Activated CD8-positive, alpha-beta memory T cell treated with anti-CD3 and anti-CD28 coated beads, Interleukin-2, amount 10 ng/mL, durations not matched to agents 7 days and 5 days (primary cell): ENCODE data around the gene KCNS3. TPM values are rescaled to one million over a fixed set of nuclear protein-coding genes. Genes with fewer than 3 reads are reported as not detected.

Experiments
- ATAC-seq: fragments of 150-1000 bp; cut with Tn5 transposase; one replicate; pipeline ENCODE4 v1.10.0; 2021; ENCODE audit warnings: moderate library complexity
- CTCF ChIA-PET: fragments of 350-600 bp; sonication (Branson Sonifier 250); formaldehyde crosslinking; loops from one replicate; lab custom pipeline; 2021; ENCODE audit warnings: antibody characterized with exemption; lab: Charles Lee
- DNase-seq: peaks from one replicate; pipeline ENCODE4 v3.0.0-alpha.2; 2020
- H3K27ac Mint-ChIP-seq: one replicate; pipeline ENCODE4 v1.8.0; 2021; ENCODE audit warnings: mild to moderate bottlenecking, mixed read lengths
- H3K27me3 Mint-ChIP-seq: one replicate; pipeline ENCODE4 v1.8.0; 2021; ENCODE audit warnings: mixed read lengths
- H3K36me3 Mint-ChIP-seq: one replicate; pipeline ENCODE4 v1.8.0; 2021; ENCODE audit warnings: mild to moderate bottlenecking, mixed read lengths
- H3K4me1 Mint-ChIP-seq: one replicate; pipeline ENCODE4 v1.8.0; 2021; ENCODE audit warnings: mixed read lengths
- H3K4me3 Mint-ChIP-seq: one replicate; pipeline ENCODE4 v1.8.0; 2021; ENCODE audit warnings: mild to moderate bottlenecking, moderate library complexity, mixed read lengths
- H3K9me3 Mint-ChIP-seq: one replicate; pipeline ENCODE4 v1.8.0; 2022; ENCODE audit warnings: low read depth, mixed read lengths
- total RNA-seq, 2 experiments: library from RNA; stranded (reverse); gene quantifications; one replicate each; pipeline ENCODE4 v1.2.3, GENCODE V29; 2021

KCNS3 gene
- total RNA-seq, result not detected

- no peak for DNase-seq
- Mint-ChIP-seq H3K4me3 (peak within 1 kb of the TSS; percentile 51), H3K4me1 (peaks cover 14% of the 10 kb centered on the region), H3K27ac (no peak within 1 kb of the TSS), H3K9me3 (peaks cover 2% of the 10 kb centered on the region), H3K36me3 (no peaks in the 10 kb centered on the region), H3K27me3 (peaks cover 72% of the 10 kb centered on the region)
- CTCF ChIA-PET, result no interaction called here
- peak; percentile 87 for ATAC-seq
Observed at GRCh38 chr2:17878281-17879136, at the start of gene KCNS3. Gene KCNS3, plus strand, starts transcription at chr2:17878667. Its CDS starts 52,342 bp downstream, at chr2:17931009.

- Mint-ChIP-seq H3K4me3 (no peak overlapping the region), H3K9me3 (no peaks in the 10 kb centered on the region), H3K27ac (no peak overlapping the region), H3K27me3 (peaks cover 44% of the 10 kb centered on the region), H3K36me3 (no peaks in the 10 kb centered on the region), H3K4me1 (peaks cover 1% of the 10 kb centered on the region)
- CTCF ChIA-PET, result interaction anchor here (0.7 to 2.1 kb wide), 5 partner anchors 62 to 184 kb away, joined by 3 to 12 read pairs (median 3); no protein-coding TSS in a partner anchor
- DNase-seq (peak; percentile 53), ATAC-seq (peak; percentile 86)
Observed at GRCh38 chr2:17830053-17831034, 48.1 kb upstream of the KCNS3 start.

GRCh38 chr2:17835516-17835915 lies 43.0 kb upstream of the KCNS3 start:
- H3K27me3 Mint-ChIP-seq, result peaks cover 39% of the 10 kb centered on the region
- no peaks in the 10 kb centered on the region for H3K9me3 Mint-ChIP-seq
- H3K4me3 Mint-ChIP-seq, result no peak overlapping the region
- ATAC-seq (no peak), DNase-seq (no peak)
- H3K4me1 Mint-ChIP-seq, result no peaks in the 10 kb centered on the region
- CTCF ChIA-PET, result no interaction called here
- H3K27ac Mint-ChIP-seq, result no peak overlapping the region
- H3K36me3 Mint-ChIP-seq, result no peaks in the 10 kb centered on the region

- no peaks in the 10 kb centered on the region for H3K36me3 Mint-ChIP-seq
- CTCF ChIA-PET, result no interaction called here
- H3K4me1 Mint-ChIP-seq, result no peaks in the 10 kb centered on the region
- H3K27me3 Mint-ChIP-seq, result peaks cover 28% of the 10 kb centered on the region
- no peak for DNase-seq
- H3K4me3 Mint-ChIP-seq, result no peak overlapping the region
- no peak for ATAC-seq
- H3K9me3 Mint-ChIP-seq, result no peaks in the 10 kb centered on the region
- H3K27ac Mint-ChIP-seq, result no peak overlapping the region
Observed at GRCh38 chr2:17839959-17840358, 38.5 kb upstream of the KCNS3 start.

GRCh38 chr2:17843457-17843856 lies 35.0 kb upstream of the KCNS3 start:
- Mint-ChIP-seq H3K27ac (no peak overlapping the region), H3K4me3 (no peak overlapping the region), H3K27me3 (peaks cover 27% of the 10 kb centered on the region), H3K36me3 (no peaks in the 10 kb centered on the region), H3K4me1 (no peaks in the 10 kb centered on the region), H3K9me3 (no peaks in the 10 kb centered on the region)
- DNase-seq (no peak), ATAC-seq (no peak)
- CTCF ChIA-PET, result no interaction called here

- H3K27ac Mint-ChIP-seq, result no peak overlapping the region
- CTCF ChIA-PET, result no interaction called here
- no peaks in the 10 kb centered on the region for H3K36me3 Mint-ChIP-seq
- DNase-seq (no peak), ATAC-seq (no peak)
- no peaks in the 10 kb centered on the region for H3K9me3 Mint-ChIP-seq
- H3K27me3 Mint-ChIP-seq, result peaks cover 19% of the 10 kb centered on the region
- H3K4me3 Mint-ChIP-seq, result no peak overlapping the region
- H3K4me1 Mint-ChIP-seq, result no peaks in the 10 kb centered on the region
Observed at GRCh38 chr2:17845806-17846205, 32.7 kb upstream of the KCNS3 start.

GRCh38 chr2:17846676-17847075 lies 31.8 kb upstream of the KCNS3 start:
- Mint-ChIP-seq H3K36me3 (no peaks in the 10 kb centered on the region), H3K27ac (no peak overlapping the region), H3K27me3 (peaks cover 19% of the 10 kb centered on the region), H3K4me1 (no peaks in the 10 kb centered on the region), H3K4me3 (no peak overlapping the region), H3K9me3 (no peaks in the 10 kb centered on the region)
- CTCF ChIA-PET, result no interaction called here
- DNase-seq, result no peak
- ATAC-seq, result no peak

- Mint-ChIP-seq H3K36me3 (no peaks in the 10 kb centered on the region), H3K4me3 (no peak overlapping the region), H3K27ac (no peak overlapping the region)
Observed at GRCh38 chr2:17847236-17847635, 31.2 kb upstream of the KCNS3 start.

GRCh38 chr2:17849275-17849674 lies 29.2 kb upstream of the KCNS3 start:
- H3K4me3 Mint-ChIP-seq, result no peak overlapping the region
- H3K27ac Mint-ChIP-seq, result no peak overlapping the region
- peaks cover 11% of the 10 kb centered on the region for H3K27me3 Mint-ChIP-seq
- no peaks in the 10 kb centered on the region for H3K4me1 Mint-ChIP-seq
- H3K9me3 Mint-ChIP-seq, result no peaks in the 10 kb centered on the region
- no peak for DNase-seq
- CTCF ChIA-PET, result no interaction called here
- H3K36me3 Mint-ChIP-seq, result no peaks in the 10 kb centered on the region
- ATAC-seq, result no peak

More at GRCh38 chr2:17847236-17847635, 31.2 kb upstream of the KCNS3 start:
- DNase-seq (no peak), ATAC-seq (no peak)
- Mint-ChIP-seq H3K4me1 (no peaks in the 10 kb centered on the region), H3K27me3 (peaks cover 17% of the 10 kb centered on the region), H3K9me3 (no peaks in the 10 kb centered on the region)
- CTCF ChIA-PET, result interaction anchor here (1.0 kb wide), 1 partner anchor 16 kb away, joined by 4 read pairs; no protein-coding TSS in a partner anchor

GRCh38 chr2:17850151-17850550 lies 28.3 kb upstream of the KCNS3 start:
- CTCF ChIA-PET, result no interaction called here

GRCh38 chr2:17851731-17852585 lies 26.5 kb upstream of the KCNS3 start:
- no peaks in the 10 kb centered on the region for H3K4me1 Mint-ChIP-seq
- no peak overlapping the region for H3K4me3 Mint-ChIP-seq
- no peak overlapping the region for H3K27ac Mint-ChIP-seq
- no peaks in the 10 kb centered on the region for H3K9me3 Mint-ChIP-seq
- no peaks in the 10 kb centered on the region for H3K36me3 Mint-ChIP-seq
- DNase-seq (peak; percentile 47), ATAC-seq (no peak)
- CTCF ChIA-PET, result interaction anchor here (1.2 kb wide), 1 partner anchor 298 kb away, joined by 3 read pairs; no protein-coding TSS in a partner anchor
- H3K27me3 Mint-ChIP-seq, result peaks cover 9% of the 10 kb centered on the region

More at GRCh38 chr2:17850151-17850550, 28.3 kb upstream of the KCNS3 start:
- Mint-ChIP-seq H3K36me3 (no peaks in the 10 kb centered on the region), H3K4me1 (no peaks in the 10 kb centered on the region), H3K9me3 (no peaks in the 10 kb centered on the region), H3K4me3 (no peak overlapping the region), H3K27ac (no peak overlapping the region), H3K27me3 (peaks cover 10% of the 10 kb centered on the region)
- DNase-seq (no peak), ATAC-seq (no peak)

- CTCF ChIA-PET, result no interaction called here
Observed at GRCh38 chr2:17853799-17854198, 24.7 kb upstream of the KCNS3 start.

More at GRCh38 chr2:17853799-17854198, 24.7 kb upstream of the KCNS3 start:
- DNase-seq (no peak), ATAC-seq (no peak)
- H3K27me3 Mint-ChIP-seq, result peaks cover 15% of the 10 kb centered on the region
- no peak overlapping the region for H3K27ac Mint-ChIP-seq
- H3K36me3 Mint-ChIP-seq, result no peaks in the 10 kb centered on the region
- no peak overlapping the region for H3K4me3 Mint-ChIP-seq
- H3K9me3 Mint-ChIP-seq, result no peaks in the 10 kb centered on the region
- no peaks in the 10 kb centered on the region for H3K4me1 Mint-ChIP-seq
